Stimulated activated naive CD8-positive, alpha-beta T cell treated with anti-CD3 and anti-CD28 coated beads, Interleukin-15, amount 100 ng/mL, for 72 hours (primary cell): ENCODE data around the gene TEP1.
"Not testable (repeated sequence)": the region's sequence is repeated elsewhere in the genome, so short reads cannot be mapped to it uniquely, and the experiment has no call there.

Experiments used
- ATAC-seq: fragments of 150-1000 bp; cut with Tn5 transposase; 2 replicates; pipeline ENCODE4 v1.10.0; 2021; ENCODE audit warnings: mild to moderate bottlenecking, moderate library complexity
- DNase-seq, 2 donors: peaks; one replicate each; pipeline ENCODE4 v3.0.0; 2021 to 2022
- H3K27ac Mint-ChIP-seq, 2 donors: one replicate each; pipeline ENCODE4 v1.8.0; 2022; ENCODE audit warnings: mild to moderate bottlenecking in 2 of 2, mixed read lengths in 2 of 2, moderate library complexity in 2 of 2
- H3K27me3 Mint-ChIP-seq: one replicate; pipeline ENCODE4 v1.8.0; 2022; ENCODE audit warnings: mixed read lengths
- H3K4me1 Mint-ChIP-seq: one replicate; pipeline ENCODE4 v1.8.0; 2022; ENCODE audit warnings: mild to moderate bottlenecking, mixed read lengths
- H3K4me3 Mint-ChIP-seq, 2 donors: one replicate each; pipeline ENCODE4 v1.8.0; 2022; ENCODE audit warnings: mild to moderate bottlenecking in 2 of 2, mixed read lengths in 2 of 2, moderate library complexity in 1 of 2
- H3K9me3 Mint-ChIP-seq, 2 donors: one replicate each; pipeline ENCODE4 v1.8.0; 2022; ENCODE audit warnings: mixed read lengths in 2 of 2

TEP1 gene

DNA sequence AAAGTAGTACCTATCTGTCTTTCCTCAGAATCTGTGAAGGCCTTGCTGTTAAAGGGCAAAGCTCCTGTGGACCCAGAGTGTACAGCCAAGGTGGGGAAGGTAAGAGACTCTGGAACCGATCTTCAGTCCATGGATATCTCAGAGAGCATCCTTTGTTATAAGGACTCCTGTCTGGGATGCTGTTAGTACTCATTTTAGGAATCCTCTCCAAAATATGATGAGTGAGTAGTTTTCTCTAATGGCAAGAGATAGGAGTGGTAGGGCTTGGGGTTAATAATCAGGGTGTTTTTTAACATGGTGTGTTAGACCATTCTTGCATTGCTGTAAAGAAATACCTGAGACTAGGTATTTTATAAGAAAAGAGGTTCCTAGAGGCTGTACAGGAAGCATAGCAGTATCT is 67.9 kb downstream of the TEP1 start:
- H3K4me3 Mint-ChIP-seq = no peak overlapping the region
- H3K9me3 Mint-ChIP-seq = no peaks in the 10 kb centered on the region
- DNase-seq (no peak), ATAC-seq (no peak)
- H3K27me3 Mint-ChIP-seq = no peaks in the 10 kb centered on the region
- peaks cover 22% of the 10 kb centered on the region for H3K4me1 Mint-ChIP-seq
- peak overlapping the region in 1 of 2 donors; percentile 23 for H3K27ac Mint-ChIP-seq

DNA sequence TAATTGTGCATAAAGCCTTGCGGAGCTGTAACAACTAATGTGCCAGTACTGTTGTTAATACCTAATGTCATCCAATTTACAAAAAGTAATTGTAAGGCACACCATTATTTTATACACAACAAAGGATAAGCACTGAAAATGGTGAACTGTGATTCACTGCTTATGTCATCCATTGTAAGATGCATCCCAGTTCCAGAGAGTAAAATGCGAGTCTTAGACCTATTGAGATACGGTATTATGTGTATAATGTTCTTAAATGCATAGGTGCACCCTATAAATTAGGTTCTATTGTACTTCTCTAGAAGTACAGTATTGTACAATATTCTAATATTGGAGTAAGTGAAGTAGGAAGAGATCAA is 69.5 kb downstream of the TEP1 start:
- no peak for DNase-seq
- Mint-ChIP-seq H3K4me1 (peaks cover 22% of the 10 kb centered on the region), H3K27me3 (no peaks in the 10 kb centered on the region), H3K4me3 (peak overlapping the region; percentile 87 to 93), H3K27ac (peak overlapping the region; percentile 91 to 98), H3K9me3 (no peaks in the 10 kb centered on the region)
- no peak for ATAC-seq

DNA sequence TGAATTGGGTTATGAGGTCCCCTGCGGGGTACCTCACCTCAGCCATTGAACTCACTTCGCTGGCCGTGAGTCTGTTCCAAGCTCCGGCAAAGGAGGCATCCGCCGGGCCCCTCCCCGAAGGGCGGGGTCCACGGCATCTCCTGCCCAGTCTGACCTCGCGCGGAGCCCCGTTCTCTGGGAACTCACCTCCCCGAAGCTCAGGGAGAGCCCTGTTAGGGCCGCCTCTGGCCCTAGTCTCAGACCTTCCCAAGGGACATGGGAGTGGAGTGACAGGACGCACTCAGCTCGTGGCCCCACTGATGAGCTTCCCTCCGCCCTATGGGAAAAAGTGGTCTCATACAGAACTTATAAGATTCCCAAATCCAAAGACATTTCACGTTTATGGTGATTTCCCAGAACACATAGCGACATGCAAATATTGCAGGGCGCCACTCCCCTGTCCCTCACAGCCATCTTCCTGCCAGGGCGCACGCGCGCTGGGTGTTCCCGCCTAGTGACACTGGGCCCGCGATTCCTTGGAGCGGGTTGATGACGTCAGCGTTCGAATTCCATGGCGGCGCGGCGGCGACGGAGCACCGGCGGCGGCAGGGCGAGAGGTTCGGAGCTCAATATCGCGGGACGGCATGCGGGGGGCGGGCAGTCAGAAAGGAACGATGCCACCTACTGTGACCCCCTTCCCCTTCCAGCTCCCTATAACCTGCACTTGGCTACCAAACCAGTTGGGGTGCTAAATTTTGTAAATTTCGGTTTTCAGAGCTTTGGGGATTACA is 70.0 kb downstream of the TEP1 start, which contains the start of gene PARP2:
Gene PARP2 (plus strand): TSS at position 544 of the 770 bp plus-strand sequence. CDS start 7 bp downstream, at position 551.
- peak; percentile 97 to 98 for DNase-seq
- H3K27ac Mint-ChIP-seq = peak within 1 kb of the TSS; percentile 97 to 98

DNA sequence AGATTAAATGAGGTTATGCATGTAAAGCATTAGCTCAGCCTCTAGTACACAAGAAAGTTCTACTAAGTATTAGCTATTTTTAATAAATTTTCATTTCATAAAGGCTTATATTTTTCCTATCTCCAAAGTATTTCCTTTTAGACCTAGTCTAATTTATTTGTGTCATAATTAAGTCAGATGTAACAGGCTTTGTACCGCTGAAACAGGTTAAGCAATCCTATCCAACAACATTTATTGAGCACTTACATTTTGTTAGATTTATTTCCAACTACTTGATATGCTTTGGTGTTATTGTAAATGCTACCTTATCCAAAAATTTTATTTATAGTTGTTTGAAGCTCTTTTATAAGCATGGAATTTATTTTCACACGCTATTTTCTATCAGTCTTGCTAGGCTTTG is 71.7 kb downstream of the TEP1 start:
- no peaks in the 10 kb centered on the region for H3K9me3 Mint-ChIP-seq
- no peak overlapping the region for H3K4me3 Mint-ChIP-seq
- H3K4me1 Mint-ChIP-seq = peaks cover 22% of the 10 kb centered on the region
- no peak for ATAC-seq
- H3K27me3 Mint-ChIP-seq = no peaks in the 10 kb centered on the region
- no peak for DNase-seq
- peak overlapping the region in 1 of 2 donors; percentile 86 for H3K27ac Mint-ChIP-seq

More for the DNA sequence above, 70.0 kb downstream of the TEP1 start, which contains the start of gene PARP2:
- Mint-ChIP-seq H3K4me3 (peak within 1 kb of the TSS; percentile 87 to 93), H3K4me1 (peaks cover 22% of the 10 kb centered on the region), H3K27me3 (no peaks in the 10 kb centered on the region), H3K9me3 (no peaks in the 10 kb centered on the region)
- peak; percentile 97 for ATAC-seq

DNA sequence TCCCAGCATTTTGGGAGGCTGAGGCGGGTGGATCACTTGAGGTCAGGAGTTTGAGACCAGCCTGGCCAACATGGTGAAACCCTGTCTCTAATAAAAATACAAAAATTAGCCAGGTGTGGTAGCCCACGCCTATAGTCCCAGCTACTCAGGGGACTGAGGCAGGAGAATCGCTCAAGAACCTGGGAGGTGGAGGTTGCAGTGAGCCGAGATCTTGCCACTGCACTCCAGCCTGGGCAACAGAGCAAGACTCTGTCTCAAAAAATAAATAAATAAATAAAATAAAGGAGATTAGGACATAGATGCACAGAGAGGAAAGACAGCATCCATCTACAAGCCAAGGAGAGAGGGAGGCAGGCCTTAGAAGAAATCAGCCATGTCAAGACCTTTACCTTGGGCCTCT is 72.3 kb downstream of the TEP1 start:
- not testable (repeated sequence) for ATAC-seq, H3K27ac Mint-ChIP-seq, H3K27me3 Mint-ChIP-seq, H3K4me3 Mint-ChIP-seq, DNase-seq, H3K9me3 Mint-ChIP-seq
- peaks cover 22% of the 10 kb centered on the region for H3K4me1 Mint-ChIP-seq

DNA sequence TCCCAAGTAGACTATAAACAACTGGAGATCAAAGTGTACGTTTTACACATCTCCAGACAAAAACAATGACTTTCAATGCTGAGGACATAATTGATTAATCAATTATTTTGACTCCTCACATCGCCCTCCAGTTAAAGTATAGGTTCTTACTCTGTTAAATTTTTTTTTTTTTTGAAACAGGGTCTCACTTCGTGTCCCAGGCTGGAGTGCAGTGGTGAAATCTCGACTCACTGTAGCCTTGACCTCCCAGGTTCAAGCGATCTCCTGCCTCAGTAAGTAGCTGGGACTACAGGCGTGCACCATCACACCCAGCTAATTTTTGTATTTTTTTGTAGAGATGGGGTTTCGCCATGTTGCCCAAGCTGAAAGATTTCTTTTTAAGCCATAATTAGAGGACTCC is 79.3 kb downstream of the TEP1 start:
- Mint-ChIP-seq H3K4me1 (peaks cover 33% of the 10 kb centered on the region), H3K4me3 (no peak overlapping the region), H3K9me3 (no peaks in the 10 kb centered on the region), H3K27ac (peak overlapping the region in 1 of 2 donors; percentile 87), H3K27me3 (no peaks in the 10 kb centered on the region)
- DNase-seq = no peak
- no peak for ATAC-seq

DNA sequence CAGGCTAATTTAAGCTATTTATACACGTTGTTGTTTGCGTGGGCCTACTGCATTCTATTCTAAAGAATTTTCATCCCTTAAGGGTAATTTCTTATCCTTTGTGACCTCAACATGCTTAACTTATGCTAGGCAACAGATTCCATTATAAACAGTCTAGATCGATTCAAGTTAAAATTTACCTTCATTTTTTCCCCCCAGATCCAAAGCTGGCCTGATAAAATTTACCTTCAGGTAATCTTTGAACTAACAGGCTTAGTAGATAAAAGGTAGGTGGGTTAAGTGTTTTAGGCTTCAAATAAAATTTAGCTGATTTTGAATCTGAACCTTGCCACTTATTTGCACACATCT is 79.8 kb downstream of the TEP1 start:
- Mint-ChIP-seq H3K27me3 (no peaks in the 10 kb centered on the region), H3K27ac (peak overlapping the region; percentile 87 to 88), H3K4me3 (peak overlapping the region; percentile 83 to 95), H3K9me3 (no peaks in the 10 kb centered on the region), H3K4me1 (peaks cover 38% of the 10 kb centered on the region)
- DNase-seq (no peak), ATAC-seq (peak; percentile 27)

DNA sequence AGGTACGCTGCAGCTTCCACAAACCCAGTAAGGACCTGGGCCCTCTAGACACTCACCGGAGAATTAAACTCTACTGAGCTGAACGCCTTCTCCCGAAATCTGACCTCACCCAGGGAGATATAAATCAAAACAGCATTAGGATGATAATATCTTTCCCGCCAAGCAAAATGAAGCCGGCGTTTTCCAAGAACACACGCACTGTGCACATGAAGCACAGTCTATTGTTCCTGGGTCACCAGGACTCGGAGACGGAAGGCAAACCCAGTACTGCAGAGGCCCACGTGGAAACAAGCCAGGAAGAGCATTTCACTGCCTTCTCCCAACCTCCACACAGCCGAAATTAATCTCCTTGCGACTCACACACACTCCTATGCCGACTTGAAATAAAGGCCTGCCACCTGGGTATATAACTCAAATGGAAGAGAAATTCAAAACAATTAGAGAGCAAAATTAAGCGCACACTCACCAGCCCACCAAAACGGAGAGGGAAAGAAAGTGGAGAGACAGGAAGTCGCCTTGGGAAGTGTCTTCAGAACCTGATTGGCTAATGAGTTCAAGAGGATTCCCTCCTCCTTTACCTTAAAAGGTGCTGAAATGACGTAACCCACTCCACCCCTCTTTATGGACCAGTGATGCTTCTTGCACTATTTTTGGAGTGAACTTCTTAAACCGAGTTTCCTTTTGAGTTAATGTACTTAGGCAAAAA is 80.4 kb downstream of the TEP1 start, which contains the start of gene CCNB1IP1:
Gene CCNB1IP1 (minus strand): TSS at position 492 of the 706 bp plus-strand sequence. CDS start 16,756 bp downstream, outside the sequence.
- H3K27me3 Mint-ChIP-seq = no peaks in the 10 kb centered on the region
- peak; percentile 24 to 34 for DNase-seq
- peaks cover 41% of the 10 kb centered on the region for H3K4me1 Mint-ChIP-seq
- ATAC-seq = peak; percentile 98
- no peaks in the 10 kb centered on the region for H3K9me3 Mint-ChIP-seq
- H3K27ac Mint-ChIP-seq = peak within 1 kb of the TSS; percentile 87 to 88
- H3K4me3 Mint-ChIP-seq = peak within 1 kb of the TSS; percentile 83 to 95

DNA sequence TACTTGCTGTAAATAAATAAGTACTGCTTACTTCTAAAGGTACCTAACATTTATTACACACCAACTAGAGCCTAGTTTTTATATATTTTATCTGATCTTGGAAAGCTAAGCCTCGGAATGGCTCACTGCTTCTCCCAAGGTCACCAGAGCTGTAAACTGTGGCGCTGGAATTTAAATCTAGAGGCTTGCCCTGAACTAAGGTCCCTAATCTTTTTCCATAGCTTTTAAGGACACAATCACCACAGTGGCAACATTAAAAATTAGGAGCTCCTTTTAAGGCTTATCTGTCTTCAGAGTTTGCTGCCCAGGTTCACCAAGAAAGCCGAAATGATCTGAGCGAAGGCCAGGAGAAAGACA is 80.9 kb downstream of the TEP1 start:
- Mint-ChIP-seq H3K4me1 (peaks cover 46% of the 10 kb centered on the region), H3K27ac (peak overlapping the region; percentile 87 to 88), H3K9me3 (no peaks in the 10 kb centered on the region), H3K4me3 (peak overlapping the region; percentile 83 to 95), H3K27me3 (no peaks in the 10 kb centered on the region)
- DNase-seq (no peak), ATAC-seq (no peak)

DNA sequence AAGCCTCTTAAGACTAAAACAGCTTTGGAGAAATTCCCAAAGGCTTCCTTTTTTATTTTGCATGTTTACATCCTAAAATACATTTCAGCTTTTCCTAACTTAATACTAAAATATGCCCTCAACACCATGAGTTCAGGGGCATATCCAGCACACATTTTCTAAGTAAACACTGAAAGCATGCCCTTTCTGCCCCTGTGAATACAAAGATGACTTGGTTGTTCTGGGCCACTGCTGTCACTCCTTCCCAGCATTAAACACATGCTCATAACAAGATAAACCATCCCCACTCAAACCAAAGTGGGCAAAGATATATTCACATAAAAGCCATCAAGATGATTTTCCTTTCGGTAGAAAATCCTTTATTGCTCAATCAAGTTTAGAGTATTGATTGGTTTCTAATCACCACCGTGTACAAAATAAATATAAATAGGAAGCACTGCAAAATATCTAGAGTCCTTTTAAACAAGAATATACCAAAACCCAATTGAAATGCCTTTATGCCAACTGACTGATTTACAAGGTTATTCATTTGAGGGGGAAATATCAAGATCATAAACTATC is 82.2 kb downstream of the TEP1 start:
- no peaks in the 10 kb centered on the region for H3K27me3 Mint-ChIP-seq
- peaks cover 49% of the 10 kb centered on the region for H3K4me1 Mint-ChIP-seq
- peak overlapping the region in 1 of 2 donors; percentile 52 for H3K27ac Mint-ChIP-seq
- ATAC-seq (no peak), DNase-seq (no peak)
- H3K4me3 Mint-ChIP-seq = peak overlapping the region; percentile 53 to 75
- no peaks in the 10 kb centered on the region for H3K9me3 Mint-ChIP-seq

DNA sequence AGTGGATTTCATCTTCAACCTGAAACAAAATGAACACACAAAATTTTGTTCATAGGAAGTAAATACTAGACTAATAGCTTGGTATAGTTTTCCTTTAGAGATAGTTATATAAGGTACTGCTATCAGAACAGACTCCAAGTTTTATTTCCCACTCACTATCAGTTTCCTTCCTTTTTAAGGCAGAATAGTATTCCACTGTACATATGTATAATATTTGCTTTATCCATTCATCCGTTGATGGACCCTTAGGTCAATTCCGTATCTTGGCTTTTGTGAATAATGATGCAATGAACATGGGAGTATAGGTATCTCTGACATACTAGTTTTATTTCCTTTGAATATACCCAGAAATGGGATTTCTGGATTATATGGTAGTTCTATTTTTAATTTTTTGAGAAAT is 83.9 kb downstream of the TEP1 start:
- H3K4me3 Mint-ChIP-seq = no peak overlapping the region
- H3K27ac Mint-ChIP-seq = no peak overlapping the region

DNA sequence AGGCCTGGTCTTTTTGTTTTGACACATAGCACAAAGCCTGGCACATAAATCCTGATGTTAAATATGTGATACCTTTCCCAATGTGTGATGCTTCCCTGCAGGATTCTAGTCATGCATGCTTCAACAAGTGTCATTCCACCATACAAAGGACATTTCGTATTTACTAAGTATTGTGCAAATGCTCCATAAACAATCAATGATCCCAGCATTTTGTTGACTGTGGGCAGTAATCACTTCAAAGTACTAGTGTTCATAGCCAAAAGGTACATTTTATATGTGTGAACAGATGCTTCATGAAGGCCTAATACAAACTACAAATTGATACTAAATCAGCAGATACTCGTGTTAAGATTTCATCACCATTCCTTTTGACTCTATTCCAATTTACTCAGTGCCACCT is 84.6 kb downstream of the TEP1 start:
- H3K4me1 Mint-ChIP-seq = peaks cover 49% of the 10 kb centered on the region
- no peaks in the 10 kb centered on the region for H3K27me3 Mint-ChIP-seq

More for the DNA sequence above, 83.9 kb downstream of the TEP1 start:
- no peak for DNase-seq
- Mint-ChIP-seq H3K4me1 (peaks cover 49% of the 10 kb centered on the region), H3K27me3 (no peaks in the 10 kb centered on the region), H3K9me3 (no peaks in the 10 kb centered on the region)
- no peak for ATAC-seq

DNA sequence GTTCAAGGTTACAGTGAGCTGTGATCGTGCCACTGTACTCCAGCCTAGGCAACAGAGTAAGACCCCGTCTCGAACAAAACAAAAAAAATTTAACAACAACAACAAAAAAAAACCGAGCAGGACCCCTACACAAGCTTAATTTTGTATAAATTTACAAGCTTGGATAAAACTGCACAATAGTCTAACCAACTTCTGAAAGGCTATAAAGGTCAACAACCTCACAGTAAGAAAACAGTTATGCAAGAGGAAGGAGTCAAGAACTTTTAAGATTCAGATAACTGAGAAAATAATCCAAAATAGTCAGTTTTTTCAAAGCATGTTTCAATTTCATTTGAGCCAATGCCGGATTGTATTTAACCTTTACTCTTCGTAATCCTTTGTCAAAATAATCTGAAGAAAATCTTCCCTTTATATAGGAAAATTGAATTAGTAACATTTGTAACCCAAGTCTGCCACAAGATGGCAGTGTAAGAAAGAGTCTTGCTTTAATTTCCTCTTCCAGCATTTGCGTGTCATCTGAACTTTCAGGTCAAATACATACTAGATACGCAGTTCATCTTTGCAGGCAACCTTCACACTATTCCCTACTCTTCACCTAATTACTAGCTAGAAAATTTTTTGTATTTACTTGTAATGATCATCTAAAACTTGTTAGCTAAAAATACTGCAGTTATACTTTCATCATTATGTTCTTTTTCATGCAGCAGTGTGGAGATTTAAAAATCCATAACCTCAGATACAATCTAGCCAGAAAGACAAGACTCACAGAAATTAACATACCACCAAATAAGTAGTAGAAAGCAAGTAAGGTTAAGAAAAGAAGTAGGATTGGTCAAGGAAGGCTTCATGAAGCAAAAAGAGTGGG is 86.1 kb downstream of the TEP1 start:
- Mint-ChIP-seq H3K4me1 (peaks cover 48% of the 10 kb centered on the region), H3K9me3 (no peaks in the 10 kb centered on the region), H3K4me3 (peak overlapping the region; percentile 8 to 62), H3K27ac (peak overlapping the region in 1 of 2 donors; percentile 15), H3K27me3 (no peaks in the 10 kb centered on the region)
- ATAC-seq = no peak
- DNase-seq = peak in 1 of 2 donors; percentile 16

More for the DNA sequence above, 84.6 kb downstream of the TEP1 start:
- H3K4me3 Mint-ChIP-seq = no peak overlapping the region
- no peak for DNase-seq
- no peaks in the 10 kb centered on the region for H3K9me3 Mint-ChIP-seq
- peak overlapping the region in 1 of 2 donors; percentile 84 for H3K27ac Mint-ChIP-seq
- no peak for ATAC-seq

DNA sequence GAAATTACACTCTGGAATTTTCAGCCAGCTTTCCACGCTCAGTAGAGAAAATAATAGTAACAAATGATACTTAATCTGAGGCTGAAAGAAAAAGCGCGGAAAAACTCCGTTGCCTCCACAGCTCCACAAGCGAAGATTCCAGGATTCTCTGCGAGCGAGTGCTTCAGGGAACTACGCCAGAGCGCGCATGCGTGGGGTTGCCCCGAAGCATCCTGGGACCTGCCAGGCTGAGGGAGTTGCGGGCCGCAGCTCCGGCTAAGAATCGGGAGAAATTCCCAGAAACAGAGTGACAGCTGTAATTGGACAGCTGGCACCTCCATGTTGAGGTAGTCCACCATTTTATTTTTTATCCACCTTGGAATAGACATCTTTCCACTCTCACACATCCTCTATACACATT is 95.6 kb downstream of the TEP1 start:
- ATAC-seq = no peak
- H3K27ac Mint-ChIP-seq = no peak overlapping the region
- peaks cover 5% of the 10 kb centered on the region for H3K4me1 Mint-ChIP-seq
- DNase-seq = no peak
- no peak overlapping the region for H3K4me3 Mint-ChIP-seq
- H3K27me3 Mint-ChIP-seq = no peaks in the 10 kb centered on the region
- no peaks in the 10 kb centered on the region for H3K9me3 Mint-ChIP-seq
